IPS-11a (cell line): ENCODE measurements around the gene PRKAG2.

Experiments used
- H3K4me3 ChIP-seq: one replicate; pipeline ENCODE4 v1.5.1; 2013; ENCODE audit warnings: low read depth, low read length, control low read depth

The PRKAG2 gene

DNA sequence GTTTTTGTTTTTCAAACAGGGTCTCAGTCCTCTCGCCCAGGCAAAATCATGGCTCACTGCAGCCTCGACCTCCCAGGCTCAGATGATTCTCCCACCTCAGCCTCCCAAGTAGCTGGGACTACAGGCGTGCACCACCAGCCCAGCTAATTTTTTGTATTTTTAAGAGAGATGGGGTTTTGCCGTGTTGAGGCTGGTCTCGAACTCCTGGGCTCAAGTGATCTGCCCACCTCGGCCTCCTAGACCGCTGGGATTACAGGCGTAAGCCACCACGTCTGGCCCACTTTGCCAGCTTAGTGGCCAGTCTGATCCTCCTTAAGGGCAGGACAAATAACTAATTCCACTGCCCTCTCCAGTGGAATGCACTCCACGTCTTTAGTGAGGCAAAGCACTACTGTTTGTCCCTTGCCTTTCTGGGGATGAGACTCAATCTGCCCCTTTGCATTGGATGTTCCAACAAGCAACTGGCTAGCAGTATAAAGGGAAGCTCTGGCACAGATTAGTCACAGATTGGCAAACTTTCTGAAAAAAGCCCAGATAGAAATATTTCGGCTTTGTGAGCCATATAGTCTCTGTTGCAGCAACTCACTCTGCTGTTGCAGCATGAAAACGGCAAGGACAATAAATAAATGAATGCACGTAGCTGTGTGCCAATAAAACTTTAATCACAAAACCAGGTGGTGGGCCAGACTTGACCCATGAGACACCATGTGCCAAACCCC is 213.4 kb downstream of the PRKAG2 start:
- no peak overlapping the region for H3K4me3 ChIP-seq

GRCh38 chr7:151662251-151662826 is 214.6 kb downstream of the PRKAG2 start:
- H3K4me3 ChIP-seq, result no peak overlapping the region

DNA sequence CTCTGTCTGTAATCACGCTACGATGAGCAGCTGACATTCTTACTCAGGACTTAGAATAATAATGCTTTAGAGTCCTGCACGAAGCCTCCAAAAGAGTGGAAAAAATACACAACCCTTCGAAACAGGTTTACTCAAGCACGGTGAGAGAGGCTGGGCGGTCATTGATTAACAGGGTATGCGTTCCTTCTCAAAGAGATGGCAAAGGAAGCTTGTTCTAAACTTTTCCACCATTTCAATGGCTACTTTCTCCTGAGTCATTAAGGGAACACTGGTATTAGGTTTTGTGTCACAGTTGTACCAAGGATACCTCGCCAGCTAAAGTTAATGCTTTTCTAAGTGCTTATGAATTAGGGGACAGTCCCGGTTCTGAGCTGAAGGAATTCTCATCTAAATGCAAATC is 215.3 kb downstream of the PRKAG2 start:
- no peak overlapping the region for H3K4me3 ChIP-seq

- no peak overlapping the region for H3K4me3 ChIP-seq
Observed at GRCh38 chr7:151660141-151660540, 216.8 kb downstream of the PRKAG2 start.

DNA sequence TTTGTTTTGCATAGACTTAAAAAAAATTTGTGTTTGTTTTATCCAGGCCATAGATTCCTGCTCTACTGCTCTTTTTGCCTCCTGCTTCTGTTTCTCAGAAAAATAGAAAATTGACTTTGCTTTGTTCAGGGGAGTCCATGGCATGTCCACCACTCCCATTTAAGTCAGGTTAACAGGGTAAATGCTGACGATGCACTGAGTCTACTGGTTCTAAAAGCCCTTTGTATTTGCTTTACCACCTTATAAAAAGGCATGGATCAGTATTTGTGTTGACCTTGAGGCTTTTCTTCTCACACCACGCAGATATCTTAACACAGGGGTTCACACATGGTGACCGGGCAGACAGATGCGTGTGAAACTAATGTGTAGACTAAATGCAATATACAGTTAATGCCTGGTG is 217.7 kb downstream of the PRKAG2 start:
- no peak overlapping the region for H3K4me3 ChIP-seq

DNA sequence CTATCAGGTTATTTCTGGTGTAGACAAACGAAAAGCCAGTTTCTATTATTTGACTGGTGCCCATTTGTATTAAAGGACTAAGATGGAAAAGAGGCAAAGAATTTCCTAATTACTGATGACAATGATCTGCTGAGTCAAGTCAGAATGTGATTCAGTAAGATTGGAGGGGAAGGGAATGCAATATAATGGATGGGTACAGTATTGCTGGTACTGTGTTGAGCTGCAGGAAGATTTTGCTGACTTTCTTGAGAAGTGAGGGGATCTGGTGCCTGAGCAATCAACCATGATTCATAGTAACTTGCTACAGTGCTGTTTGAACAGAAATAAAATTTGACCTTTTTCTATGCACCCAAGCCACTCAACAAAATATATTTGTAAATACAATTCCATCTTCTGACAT is 218.1 kb downstream of the PRKAG2 start:
- H3K4me3 ChIP-seq, result no peak overlapping the region

DNA sequence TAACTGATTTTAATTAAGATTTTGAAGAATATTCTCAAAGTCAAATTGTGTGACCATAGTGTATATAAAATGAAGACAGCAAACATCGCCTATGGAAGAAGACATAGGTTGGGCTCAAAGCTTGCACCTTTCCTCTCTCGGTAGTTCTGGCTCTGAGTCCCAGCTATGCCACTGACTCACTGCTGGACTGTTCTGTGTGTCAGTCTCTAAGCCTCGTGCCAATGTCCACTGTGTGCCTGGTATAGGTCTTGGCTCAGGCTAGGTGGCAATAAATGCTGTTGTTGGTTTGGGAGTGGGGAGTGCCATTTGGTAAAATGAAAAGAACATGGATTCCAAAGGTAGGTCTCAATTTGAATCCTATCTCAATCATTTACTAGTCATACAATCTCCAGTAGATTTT is 219.7 kb downstream of the PRKAG2 start:
- H3K4me3 ChIP-seq, result no peak overlapping the region

GRCh38 chr7:151655555-151655954 is 221.4 kb downstream of the PRKAG2 start:
- no peak overlapping the region for H3K4me3 ChIP-seq

DNA sequence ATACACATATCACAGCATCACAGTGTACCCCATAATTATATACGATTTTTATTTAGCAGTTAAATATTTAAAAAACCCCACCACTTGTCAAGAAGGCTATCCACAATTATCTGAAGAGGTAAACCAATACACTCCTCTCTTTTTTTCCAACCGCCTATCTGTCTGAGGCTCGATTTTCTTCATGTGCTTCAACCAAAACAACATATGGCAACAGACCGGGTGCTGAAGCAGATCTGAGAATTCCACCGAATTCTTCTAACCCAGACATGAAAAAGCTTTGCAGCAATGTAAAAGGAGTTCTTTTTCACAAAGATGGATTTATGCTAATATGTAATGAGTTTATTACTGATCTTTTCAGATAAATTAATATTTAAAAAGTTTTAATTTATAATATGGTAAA is 224.8 kb downstream of the PRKAG2 start:
- no peak overlapping the region for H3K4me3 ChIP-seq

DNA sequence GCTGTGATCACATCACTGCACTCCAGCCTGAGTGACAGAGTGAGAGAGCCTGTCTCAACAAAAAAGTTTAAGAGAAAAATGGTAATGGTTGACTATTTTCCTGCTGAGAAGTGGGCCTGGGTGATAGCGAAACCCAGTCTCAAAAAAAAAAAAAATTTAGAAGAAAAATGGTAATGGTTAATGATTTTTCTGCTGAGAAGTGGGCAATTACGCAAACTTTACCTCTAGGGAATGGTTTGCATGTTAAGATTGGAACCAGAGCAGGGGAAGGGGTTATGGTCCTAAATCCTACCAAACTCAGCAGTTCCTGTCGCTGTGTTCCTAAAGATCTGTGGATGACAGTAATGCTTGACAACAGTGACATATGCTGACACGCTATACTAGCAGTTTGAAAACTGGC is 226.8 kb downstream of the PRKAG2 start:
- no peak overlapping the region for H3K4me3 ChIP-seq

DNA sequence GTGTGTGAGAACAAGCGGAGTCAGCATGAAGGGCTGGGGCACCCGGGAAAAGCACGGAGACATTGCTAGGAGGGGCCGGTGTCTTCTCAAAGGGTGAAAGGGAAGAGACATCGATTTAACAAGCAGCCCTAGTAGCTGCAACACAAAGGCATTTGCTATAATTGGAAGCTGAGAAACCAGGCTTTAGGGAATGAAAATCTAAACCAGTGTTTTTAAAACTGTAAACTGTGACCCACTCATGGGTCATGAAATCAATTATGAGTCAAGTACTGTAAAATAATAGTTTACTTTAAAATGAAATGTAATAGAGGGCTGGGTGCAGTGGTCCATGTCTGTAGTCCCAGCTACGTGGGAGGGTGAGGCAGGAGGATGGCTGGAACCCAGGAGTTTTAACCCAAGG is 228.5 kb downstream of the PRKAG2 start:
- no peak overlapping the region for H3K4me3 ChIP-seq

DNA sequence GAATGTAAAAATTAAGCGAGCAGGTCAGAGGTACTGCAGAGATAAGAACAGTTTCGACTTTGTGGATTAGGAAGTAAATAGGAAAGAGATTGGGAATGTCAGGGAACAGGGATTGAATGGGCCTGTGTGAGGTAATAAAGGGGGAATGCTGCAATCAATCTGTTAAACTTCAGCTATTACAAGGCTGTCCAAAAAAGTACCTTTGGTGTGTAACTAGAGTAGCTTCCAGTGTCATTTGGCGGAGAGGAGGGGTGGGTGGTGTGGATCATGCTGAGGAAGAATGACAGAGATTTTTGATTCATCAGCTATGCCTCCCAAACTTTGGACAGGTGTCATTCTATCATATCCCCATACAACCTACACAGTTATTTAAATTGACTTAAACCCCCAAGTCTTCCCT is 229.0 kb downstream of the PRKAG2 start:
- H3K4me3 ChIP-seq, result no peak overlapping the region

- no peak overlapping the region for H3K4me3 ChIP-seq
Observed at GRCh38 chr7:151647006-151647405, 229.9 kb downstream of the PRKAG2 start.

DNA sequence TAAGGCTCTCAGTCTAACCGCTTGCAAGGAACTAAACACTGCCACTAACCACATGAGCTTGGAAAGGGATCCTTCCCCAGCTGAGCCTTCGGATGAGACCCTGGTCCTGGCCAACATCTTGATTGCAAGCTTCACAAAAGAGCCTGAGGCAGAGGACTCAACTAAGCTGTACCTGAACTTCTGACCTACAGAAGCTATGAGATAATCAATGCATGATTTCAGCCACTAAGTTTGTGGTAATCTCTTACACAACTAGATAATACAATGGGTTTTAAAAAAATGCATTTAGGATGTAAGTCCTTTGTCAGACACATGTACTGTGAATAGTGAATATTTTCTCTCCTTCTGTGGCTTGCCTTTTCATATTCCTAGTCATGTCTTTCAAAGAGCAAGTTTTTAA is 231.6 kb downstream of the PRKAG2 start:
- no peak overlapping the region for H3K4me3 ChIP-seq

GRCh38 chr7:151644554-151644953 is 232.4 kb downstream of the PRKAG2 start:
- H3K4me3 ChIP-seq, result no peak overlapping the region

GRCh38 chr7:151642746-151643145 is 234.2 kb downstream of the PRKAG2 start:
- no peak overlapping the region for H3K4me3 ChIP-seq

DNA sequence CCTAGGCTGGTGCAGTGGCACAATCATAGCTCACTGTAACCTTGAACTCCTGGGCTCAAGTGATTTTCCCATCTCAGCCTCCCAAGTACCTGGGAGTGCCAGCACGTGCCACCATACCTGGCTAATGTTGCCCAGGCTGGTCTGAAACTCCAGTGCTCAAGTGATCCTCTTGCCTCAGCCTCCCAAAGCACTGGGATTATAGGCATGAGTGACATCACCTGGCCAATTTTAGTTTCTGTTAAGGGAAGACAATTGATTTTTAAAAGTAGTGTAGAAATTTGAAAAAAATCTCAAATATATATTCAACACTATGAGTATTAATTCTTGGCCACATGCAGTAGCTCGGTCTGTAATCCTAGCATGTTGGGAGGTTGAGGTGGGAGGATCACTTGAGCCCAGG is 235.3 kb downstream of the PRKAG2 start:
- H3K4me3 ChIP-seq, result no peak overlapping the region

DNA sequence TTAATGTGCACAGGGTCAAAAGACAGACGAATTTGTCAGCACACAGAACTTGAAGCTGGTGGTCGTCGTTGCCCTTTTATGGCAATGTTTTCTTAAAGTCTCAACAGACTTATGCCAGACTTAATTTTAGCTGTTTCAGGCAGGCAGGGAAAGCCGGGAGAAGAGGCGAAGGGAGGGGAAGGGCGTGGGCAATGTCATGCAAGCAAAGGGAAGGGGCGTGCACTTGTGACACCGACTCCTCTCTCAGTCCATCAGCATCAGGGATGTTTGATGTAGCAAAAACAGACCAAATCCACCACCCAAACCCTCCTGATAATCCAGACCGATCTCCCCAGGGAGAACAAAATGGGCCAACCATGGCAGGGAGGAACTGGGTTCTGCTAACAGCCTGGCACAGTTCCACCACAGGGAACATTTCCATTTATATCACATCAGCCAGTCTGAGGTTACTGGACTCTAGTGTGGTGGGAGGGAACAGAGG is 239.1 kb downstream of the PRKAG2 start:
- no peak overlapping the region for H3K4me3 ChIP-seq

DNA sequence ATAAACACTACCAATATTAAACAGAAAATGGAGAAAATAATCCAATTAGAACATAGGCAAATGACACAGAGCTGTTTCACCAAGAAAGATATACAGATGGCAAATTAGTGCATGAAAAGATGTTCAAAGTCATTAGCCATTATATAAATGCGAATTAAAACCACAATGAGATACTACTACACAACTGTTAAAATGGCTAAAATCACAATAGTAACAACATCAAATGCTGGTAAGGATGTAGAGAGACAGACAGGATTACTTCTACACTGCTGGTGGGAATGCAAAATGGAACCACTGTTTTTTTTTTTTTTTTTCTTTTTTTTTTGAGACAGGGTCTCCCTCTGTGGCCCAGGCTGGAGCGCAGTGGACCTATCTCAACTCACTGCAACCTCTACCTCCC is 242.3 kb downstream of the PRKAG2 start:
- no peak overlapping the region for H3K4me3 ChIP-seq

DNA sequence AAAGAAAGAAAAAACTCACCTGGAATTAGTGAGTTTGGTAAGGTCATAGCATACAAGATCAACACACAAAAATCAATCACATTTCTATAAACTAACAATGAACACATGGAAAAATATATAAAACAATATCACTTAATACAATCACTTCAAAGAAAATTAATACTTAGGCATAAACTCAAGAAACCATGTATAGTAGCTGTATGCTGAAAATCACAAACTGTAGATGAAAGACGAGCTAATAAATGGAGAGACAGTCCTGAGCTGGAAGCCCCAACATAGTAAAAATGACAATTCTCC is 243.5 kb downstream of the PRKAG2 start:
- no peak overlapping the region for H3K4me3 ChIP-seq

DNA sequence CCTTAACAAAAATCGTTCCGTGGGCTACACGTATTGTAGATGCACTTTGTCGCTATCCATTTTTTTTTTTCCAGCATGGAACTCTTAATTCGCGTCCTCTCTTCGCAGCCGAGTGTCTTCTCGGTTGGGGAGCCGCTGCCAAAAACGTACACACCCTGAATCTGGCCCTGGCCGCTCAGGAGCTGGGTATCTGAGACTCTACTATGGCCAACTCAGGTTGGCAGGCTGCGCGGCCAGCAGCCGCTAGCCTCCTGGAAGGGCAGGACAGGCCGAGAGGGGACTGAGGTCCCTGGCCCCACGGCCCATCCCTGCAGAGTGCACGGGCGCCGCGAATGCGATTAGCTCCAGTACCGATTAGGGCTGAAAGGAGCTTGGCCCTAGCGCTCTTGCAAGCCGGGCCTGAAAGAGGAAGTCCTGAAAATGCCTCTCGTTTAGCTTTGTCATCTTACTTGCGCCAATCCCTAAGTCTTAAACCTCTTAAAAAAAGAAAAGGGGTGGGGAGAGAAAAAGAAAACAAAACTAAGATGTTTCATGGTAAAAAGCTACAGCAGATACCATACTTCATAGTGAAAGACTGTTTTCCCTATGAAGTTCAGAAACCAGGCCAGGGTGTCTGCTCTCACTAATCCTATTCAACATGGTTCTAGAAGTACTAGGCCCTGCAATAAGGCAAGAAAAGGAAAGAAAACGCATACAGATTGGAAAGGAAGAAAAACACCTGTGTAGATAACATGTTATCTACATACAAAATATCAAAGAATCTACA is 244.0 kb downstream of the PRKAG2 start:
- peak overlapping the region; percentile 40 for H3K4me3 ChIP-seq
